OCI-LY1 (cell line): ENCODE measurements around the gene MYO15A.

Experiments used
- CTCF ChIP-seq: fragments of 200-600 bp; sonication (generic), shearing (Covaris generic); IDR thresholded peaks from 2 replicates; pipeline ENCODE4 v1.5.1; 2017; ENCODE audit warnings: mild to moderate bottlenecking, antibody characterized with exemption, low read length, moderate library complexity, mixed read lengths
- EZH2 ChIP-seq: fragments of 200-600 bp; sonication (generic), shearing (Covaris generic); IDR thresholded peaks from 2 replicates; pipeline ENCODE4 v1.8.0; 2017; ENCODE audit warnings: borderline replicate concordance, mixed run types, mild to moderate bottlenecking, antibody characterized with exemption, low read length, moderate library complexity, mixed read lengths

- TF ChIP-seq EZH2 (no peak), CTCF (no peak)
These were observed 120.7 kb downstream of the MYO15A start for GRCh38 chr17:18229254-18229653.
